HG02642 (cell line): ENCODE measurements around the gene ABCB6.

Experiments
- ATAC-seq: cut with Tn5 transposase; IDR thresholded peaks from one replicate; pipeline ENCODE4 v1.9.1; 2021; ENCODE audit warnings: mild to moderate bottlenecking; ENCODE audit not compliant: unreplicated experiment, poor library complexity

ABCB6 gene

DNA sequence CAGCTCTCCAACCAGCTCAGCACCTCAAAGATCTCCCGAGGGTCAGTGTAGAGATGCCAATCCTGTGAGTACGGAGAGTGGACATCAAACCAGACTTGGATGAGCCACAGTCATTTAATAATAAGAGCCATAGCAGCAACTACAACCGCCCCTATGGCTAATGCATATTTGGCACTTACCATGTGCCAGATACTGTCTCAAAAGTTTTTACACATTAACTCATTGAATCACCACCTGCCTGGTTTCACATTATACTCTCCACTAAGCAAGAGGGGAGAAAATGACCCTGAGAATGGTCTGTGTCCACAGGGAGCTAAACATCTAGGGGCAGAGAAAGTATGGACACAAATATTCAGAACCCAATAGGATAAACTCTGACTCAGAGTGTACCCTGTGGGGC lies 44.6 kb downstream of the ABCB6 start:
- ATAC-seq = no peak

DNA sequence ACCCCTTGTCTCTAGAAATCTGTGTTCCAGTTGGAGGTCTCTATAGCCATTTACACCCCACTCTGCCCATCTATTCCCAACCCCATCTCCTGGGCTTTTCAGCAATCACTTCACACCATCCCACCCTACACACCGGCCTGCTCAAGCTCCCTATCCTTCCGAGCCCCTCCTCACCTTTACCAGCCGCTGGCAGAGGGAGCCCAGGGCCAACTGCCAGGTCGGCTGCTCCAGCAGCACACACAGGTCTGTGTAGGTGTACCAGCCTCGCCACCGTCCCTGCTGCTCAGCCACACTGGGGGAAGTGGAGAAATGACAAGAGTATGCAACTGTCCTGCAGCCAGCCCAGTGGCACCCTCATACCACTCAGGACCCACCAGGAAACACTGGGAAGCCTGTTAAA lies 45.6 kb downstream of the ABCB6 start:
- no peak for ATAC-seq

DNA sequence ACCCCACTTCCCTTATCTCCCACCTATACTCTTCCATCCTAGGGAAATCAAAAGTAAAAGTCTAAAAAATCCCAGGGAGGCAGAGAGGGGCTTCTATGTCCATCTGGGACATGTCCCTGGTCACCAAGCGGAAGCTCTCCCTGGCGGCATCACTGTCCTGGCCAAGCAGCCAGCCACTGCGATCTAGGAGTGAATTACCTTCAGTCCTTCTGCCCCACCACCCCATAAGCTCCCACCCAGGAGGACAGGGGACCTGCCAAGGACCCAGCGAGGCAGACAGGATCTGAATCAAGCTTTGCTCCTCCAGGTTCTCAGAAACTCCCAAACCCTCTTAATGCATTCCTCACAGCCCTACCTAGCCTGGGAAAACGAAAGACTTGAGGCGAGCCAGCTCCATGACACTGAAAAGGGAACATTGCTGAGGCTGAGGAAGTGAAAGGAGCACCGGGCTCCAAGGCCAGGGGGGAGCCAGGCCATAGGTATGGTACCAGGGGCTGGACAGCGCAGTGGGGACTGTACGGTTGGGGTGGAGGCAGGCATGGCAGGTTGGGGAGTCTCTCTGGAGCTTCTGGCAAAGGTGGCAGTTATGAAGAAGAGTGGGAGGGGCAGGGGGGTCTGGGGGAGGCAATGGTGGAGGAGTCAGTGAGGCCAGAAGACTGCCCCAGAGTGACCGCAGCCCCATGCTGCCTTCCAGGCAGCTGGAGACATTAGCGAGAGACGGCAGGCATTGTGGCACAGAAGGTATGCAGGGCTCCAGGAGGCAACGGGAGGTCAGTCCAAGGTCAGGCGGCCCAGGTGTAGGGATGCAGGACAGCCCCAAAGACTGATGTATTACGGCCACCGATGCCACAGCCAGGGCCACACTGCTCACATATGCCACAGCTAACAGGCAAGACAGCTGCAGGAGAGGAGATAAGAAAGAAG lies 46.3 kb downstream of the ABCB6 start:
- ATAC-seq = no peak

DNA sequence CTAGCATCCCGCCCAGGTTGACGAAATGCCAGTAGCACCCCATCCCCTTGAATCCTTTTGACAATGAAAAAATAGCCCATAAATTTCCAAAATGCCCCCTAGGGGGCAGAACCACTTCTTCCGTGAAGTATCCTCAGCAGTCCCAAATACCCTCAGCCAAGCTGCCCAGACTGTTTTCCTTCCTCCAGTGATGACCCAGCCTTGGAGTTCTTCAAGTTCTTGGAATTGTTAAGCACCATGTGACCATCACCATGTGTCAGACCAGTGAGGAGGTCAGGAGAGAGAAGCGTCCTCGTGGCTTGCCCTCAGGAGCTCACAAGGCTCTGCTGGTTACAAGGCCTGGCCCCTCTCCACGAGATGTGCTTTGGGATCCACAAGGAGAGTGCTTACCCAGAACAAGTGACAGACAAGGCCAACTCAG lies 47.5 kb downstream of the ABCB6 start:
- no peak for ATAC-seq

DNA sequence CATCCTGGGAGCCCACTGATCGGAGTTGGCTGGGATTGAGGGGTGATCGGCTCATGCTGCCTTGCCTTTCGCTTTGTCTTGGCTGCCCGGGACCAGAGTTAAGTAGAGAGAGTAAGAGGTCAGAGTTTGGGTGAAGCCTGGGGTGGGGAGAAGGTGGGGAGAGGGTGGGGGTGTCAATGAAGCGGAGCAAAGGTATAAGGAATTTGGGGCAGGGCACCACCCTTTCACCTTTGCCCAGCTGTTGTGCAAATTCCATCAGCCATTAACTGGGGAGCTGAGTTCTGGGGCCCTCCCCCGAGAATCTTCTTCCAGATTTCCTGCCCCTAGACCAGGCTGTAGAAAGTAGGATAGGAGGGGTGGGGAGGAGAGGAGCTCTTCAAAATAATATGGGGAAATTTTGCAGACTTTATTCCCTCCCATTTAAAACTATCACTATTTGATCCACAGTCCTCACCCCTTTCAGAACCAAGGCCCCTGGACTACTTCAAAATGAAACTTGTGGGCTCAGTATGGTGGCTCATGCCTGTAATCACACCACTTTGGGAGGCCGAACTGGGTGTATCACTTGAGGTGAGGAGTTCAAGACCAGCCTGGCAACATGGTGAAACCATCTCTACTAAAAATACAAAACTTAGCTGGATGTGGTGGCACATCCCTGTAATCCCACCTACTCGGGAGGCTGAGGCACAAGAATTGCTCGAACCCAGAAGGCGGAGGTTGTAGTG lies 48.7 kb downstream of the ABCB6 start, which contains the start of gene SLC23A3:
SLC23A3 (minus strand) TSS at position 100 of the 725 bp plus-strand sequence; CDS start at position 55, 45 bp downstream.
- ATAC-seq = no peak

DNA sequence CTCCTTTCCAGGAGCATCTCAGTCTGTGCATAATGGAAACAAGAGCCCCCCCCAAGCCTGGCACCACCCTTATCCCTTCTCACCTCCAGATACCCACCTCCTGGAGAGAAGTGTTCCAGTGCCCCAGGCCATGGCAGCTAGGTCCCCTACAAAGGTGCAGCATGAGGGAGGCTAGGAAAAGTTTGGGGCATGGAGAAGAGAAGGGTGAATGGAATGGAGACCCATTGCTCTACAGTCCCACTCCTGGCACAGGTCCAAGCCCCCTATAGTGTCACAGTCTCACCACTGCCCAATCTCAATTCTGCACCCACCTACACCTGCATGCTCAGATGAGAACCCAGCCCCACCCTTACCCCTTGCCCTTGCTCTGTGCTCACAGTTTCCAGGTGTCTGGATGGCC lies 49.8 kb downstream of the ABCB6 start:
- no peak for ATAC-seq

DNA sequence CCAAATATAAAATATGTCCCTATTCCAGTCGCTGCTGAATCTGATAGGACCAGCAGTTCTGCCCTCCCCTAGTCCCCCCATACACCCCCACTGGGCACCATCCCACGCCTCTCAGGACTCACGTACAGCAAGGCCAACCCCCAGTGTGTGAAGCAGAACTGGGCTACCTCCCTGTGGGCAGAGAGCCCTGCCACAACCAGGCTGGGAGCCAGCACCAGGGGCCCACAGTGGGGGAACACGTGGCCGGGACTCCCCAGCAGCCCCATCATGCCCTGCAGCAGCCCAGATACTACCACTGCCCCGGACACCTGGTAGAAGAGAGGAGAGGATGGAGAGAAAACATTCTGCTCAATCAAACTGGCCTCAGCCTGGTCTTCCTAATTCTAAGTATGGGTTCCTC lies 50.2 kb downstream of the ABCB6 start:
- ATAC-seq = no peak

DNA sequence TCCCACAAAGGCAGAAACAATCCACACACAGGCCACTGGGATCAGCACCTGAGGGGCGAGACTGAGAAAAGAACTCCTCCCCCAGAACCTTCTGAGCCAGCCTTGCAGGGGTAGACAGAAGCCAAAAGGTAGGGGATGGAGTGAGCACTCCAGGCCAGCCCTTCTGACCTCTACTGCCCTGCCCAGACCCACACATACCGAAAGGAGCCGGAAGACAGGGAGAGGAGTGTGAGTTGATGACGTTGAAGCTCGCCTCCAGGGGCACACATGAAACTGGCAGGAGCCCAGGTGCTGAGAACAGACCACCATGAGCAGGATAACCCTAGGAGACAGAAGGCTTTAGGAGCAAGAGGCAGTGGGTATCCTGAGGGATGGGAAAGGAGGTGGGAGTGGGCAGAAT lies 50.8 kb downstream of the ABCB6 start:
- ATAC-seq = no peak

DNA sequence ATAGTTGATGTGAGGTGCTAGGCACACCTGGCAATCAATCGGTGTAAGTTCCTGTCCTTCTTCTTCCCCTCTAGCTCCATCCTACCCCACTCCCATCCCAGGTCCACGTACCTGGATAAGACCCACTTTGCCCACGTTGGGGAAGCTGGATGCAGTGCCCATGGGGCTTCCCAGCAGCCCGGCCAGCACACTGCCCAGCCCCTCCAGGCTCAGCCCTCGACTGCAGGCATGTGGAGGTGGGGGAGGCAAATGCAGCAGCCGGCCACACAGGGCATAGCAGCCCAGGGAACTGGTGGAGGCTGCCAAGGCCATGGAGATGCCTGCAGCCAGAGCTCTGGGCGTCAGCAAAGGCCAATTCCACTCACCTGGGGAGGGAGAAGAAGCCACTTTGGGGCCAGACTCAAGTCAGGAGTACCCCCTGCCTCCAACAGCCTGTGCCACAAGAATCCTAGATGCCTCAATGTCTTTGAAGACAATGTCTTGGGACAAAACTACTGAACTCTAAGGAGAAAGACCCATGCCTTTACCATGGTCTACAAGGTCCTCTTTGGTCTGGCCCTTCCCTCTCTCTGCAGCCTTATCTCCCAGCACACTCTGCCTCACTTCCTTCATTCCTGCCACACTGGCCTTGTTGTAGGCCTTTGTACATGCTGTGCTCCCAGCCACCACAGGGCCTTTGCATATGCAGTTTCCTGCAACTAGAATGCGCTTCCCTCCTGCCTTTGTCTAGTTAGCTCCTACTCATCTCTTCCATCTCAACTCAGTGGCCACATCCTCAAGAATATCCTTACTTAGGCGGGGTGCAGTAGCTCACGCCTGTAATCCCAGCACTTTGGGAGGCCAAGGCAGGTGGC lies 53.5 kb downstream of the ABCB6 start:
- ATAC-seq = no peak

DNA sequence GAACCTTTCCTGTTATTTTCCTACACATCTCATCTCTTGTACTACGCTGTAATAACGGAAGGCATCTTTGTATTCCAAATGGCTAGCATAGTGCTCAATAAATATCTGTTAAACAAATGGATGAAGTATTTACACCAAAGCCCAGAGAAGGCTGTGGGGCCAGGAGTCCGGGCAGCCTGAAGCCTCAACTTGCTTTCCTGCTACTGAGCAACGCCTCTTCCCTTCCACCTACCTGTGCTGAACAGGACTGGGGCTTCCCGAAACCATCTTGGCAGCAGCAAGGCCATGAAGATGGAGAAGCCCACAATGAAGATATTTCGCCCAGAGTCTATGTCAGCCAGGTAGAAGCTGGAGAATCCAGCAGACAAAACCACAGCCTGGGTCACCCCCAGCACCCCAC lies 55.6 kb downstream of the ABCB6 start:
- no peak for ATAC-seq

DNA sequence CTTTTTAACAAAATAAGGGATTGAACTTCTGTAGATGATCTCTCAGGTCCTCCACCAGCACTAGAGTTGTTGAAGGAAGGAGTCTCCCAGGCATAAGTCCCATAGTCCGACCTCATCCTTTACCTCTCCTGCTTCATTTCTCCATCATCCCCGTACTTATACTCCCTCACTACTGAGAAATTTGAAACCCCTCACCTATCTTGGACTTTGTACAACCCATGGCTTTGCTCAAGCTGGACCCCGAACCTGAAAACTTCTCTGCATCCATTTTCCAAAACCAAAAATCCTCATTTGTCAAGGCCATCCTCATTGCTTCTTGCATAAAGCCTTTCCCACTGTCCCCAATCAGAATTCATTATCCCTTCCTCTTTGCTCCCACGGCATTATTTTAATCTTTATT lies 57.7 kb downstream of the ABCB6 start:
- ATAC-seq = no peak

DNA sequence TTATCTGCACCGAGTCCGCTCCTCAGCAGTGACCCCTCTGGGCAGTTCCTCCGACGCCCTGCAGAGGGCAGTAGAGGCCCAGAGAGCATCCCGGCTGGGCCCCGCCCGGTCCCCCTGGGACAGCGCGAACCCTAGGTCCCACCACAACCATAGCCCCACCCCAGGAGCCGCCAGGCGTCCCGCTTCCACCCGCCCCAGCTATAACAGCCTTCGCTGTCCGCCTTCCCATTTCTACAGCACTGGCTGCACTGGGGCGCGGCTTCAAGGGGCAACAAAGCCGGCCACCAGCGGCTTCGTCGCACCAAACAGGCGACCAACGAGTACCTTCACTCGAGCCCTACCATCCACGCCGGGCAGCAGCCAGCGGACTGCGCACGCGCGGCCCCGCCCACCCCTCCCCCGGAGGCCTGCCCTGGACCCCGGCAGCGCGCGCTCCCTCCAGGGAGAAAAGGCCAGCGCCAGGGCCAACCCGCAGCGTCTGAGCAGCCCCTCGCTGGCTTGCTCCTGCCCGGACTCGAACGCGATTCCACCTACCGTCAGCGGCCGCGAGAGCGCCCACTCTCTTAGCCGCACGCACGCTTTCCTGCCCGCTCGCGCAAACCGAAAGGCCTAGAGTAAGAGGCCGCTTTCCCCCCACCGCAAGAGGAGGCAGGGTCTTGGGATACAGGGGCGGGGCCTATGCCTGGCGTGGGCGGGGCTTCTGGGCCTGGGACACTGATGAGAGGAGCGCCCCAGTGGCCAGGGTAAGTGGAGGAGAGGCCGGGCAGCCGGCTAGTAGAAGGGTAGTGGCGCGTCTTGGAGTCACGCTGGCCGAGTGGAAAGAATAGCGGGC lies 58.4 kb downstream of the ABCB6 start, which contains the start of gene NHEJ1:
NHEJ1 (minus strand) TSS at position 630 of the 832 bp plus-strand sequence. CDS start 2,453 bp downstream, outside the sequence.
- peak; percentile 86 for ATAC-seq
